Renal cortical epithelial cell (primary cell): ENCODE results near the gene FAM83D. TPM values are rescaled to one million over a fixed set of nuclear protein-coding genes. Genes with fewer than 3 reads are reported as not detected.
"Not testable (repeated sequence)": the region's sequence is repeated elsewhere in the genome, so short reads cannot be mapped to it uniquely, and the experiment has no call there.

Source experiments
- DNase-seq: peaks from one replicate; pipeline ENCODE4 v3.0.0-alpha.2; 2011; ENCODE audit warnings: low read depth
- total RNA-seq: library from RNA; depleted of rRNA; stranded (reverse); fragments of >200 nt; gene quantifications from 2 replicates; pipeline ENCODE4 v1.2.3, GENCODE V29; 2014

Gene FAM83D
- total RNA-seq, 1 donor from 2014 or later, result 0.99 TPM

GRCh38 chr20:38965264-38965663, 39.0 kb downstream of the FAM83D start:
- DNase-seq, result no peak

GRCh38 chr20:38968090-38968489, 41.9 kb downstream of the FAM83D start:
- DNase-seq, result no peak

GRCh38 chr20:38969708-38970107, 43.5 kb downstream of the FAM83D start:
- no peak for DNase-seq

- DNase-seq, result peak; percentile 60
Measured at GRCh38 chr20:38970302-38970701, 44.1 kb downstream of the FAM83D start.

- DNase-seq, result no peak
Measured at GRCh38 chr20:38973107-38973506, 46.9 kb downstream of the FAM83D start.

- no peak for DNase-seq
Measured at GRCh38 chr20:38973645-38974044, 47.4 kb downstream of the FAM83D start.

- no peak for DNase-seq
Measured at GRCh38 chr20:38975539-38976120, 49.4 kb downstream of the FAM83D start.

GRCh38 chr20:38979434-38979833, 53.2 kb downstream of the FAM83D start:
- no peak for DNase-seq

- no peak for DNase-seq
Measured at GRCh38 chr20:38979842-38980241, 53.6 kb downstream of the FAM83D start.

GRCh38 chr20:38982291-38982690, 56.1 kb downstream of the FAM83D start:
- no peak for DNase-seq

GRCh38 chr20:38985060-38985459, 58.8 kb downstream of the FAM83D start:
- DNase-seq, result peak; percentile 11

GRCh38 chr20:38985603-38986170, 59.5 kb downstream of the FAM83D start:
- DNase-seq, result peak; percentile 90

GRCh38 chr20:38986663-38987062, 60.4 kb downstream of the FAM83D start:
- no peak for DNase-seq

GRCh38 chr20:38987777-38988176, 61.6 kb downstream of the FAM83D start:
- DNase-seq, result no peak

GRCh38 chr20:38990728-38991127, 64.5 kb downstream of the FAM83D start:
- no peak for DNase-seq

- no peak for DNase-seq
Measured at GRCh38 chr20:38991814-38992704, 65.8 kb downstream of the FAM83D start.

GRCh38 chr20:38995536-38996044, 69.4 kb downstream of the FAM83D start:
- DNase-seq, result no peak

- DNase-seq, result not testable (repeated sequence)
Measured at GRCh38 chr20:38996866-38997265, 70.6 kb downstream of the FAM83D start.

- DNase-seq, result no peak
Measured at GRCh38 chr20:38997622-38998021, 71.4 kb downstream of the FAM83D start.

GRCh38 chr20:38999217-38999616, 73.0 kb downstream of the FAM83D start:
- no peak for DNase-seq

- no peak for DNase-seq
Measured at GRCh38 chr20:38999965-39000910, 74.0 kb downstream of the FAM83D start.
